A549 (cell line): Measurements from ENCODE around the gene ARHGEF28.

Experiments used
- BCL3 ChIP-seq: fragments of >200 bp; sonication (Bioruptor Twin); formaldehyde crosslinking; IDR thresholded peaks from 3 replicates; pipeline ENCODE4 v1.6.1; 2016
- BHLHE40 ChIP-seq: IDR thresholded peaks from 2 replicates; pipeline ENCODE4 v1.6.1; 2012; ENCODE audit warnings: low read depth, low read length, inconsistent platforms
- CTCF ChIP-seq: fragments of >200 bp; sonication (Bioruptor Twin); formaldehyde crosslinking; IDR thresholded peaks from 3 replicates; pipeline ENCODE4 v1.5.1; 2016
- ESRRA ChIP-seq: fragments of 150-350 bp; IDR thresholded peaks from 2 replicates; pipeline ENCODE4 v1.6.1; 2014; ENCODE audit warnings: mild to moderate bottlenecking, low read length, borderline replicate concordance
- KDM1A ChIP-seq: fragments of 200-600 bp; sonication (generic); IDR thresholded peaks from 2 replicates; pipeline ENCODE4 v1.6.1; 2016; ENCODE audit warnings: low read depth, mild to moderate bottlenecking
- MAFK ChIP-seq: fragments of 450-650 bp; IDR thresholded peaks from 2 replicates; pipeline ENCODE4 v1.6.1; 2014; ENCODE audit not compliant: partially characterized antibody
- POLR2A ChIP-seq: IDR thresholded peaks from 2 replicates; pipeline ENCODE4 v1.6.1; 2012; ENCODE audit warnings: mild to moderate bottlenecking, low read length
- REST ChIP-seq: fragments of 200-600 bp; sonication (generic); IDR thresholded peaks from 2 replicates; pipeline ENCODE4 v1.6.1; 2016; ENCODE audit warnings: antibody characterized with exemption, mild to moderate bottlenecking, moderate library complexity
- SMC3 ChIP-seq: fragments of >200 bp; sonication (Bioruptor Twin); formaldehyde crosslinking; IDR thresholded peaks from 3 replicates; pipeline ENCODE4 v1.6.1; 2018; ENCODE audit warnings: inconsistent platforms

GRCh38 chr5:73952872-73953271 lies 326.9 kb downstream of the ARHGEF28 start:
- TF ChIP-seq POLR2A (no peak), SMC3 (no peak), KDM1A (no peak), CTCF (no peak), ESRRA (no peak), BHLHE40 (no peak), BCL3 (no peak), MAFK (no peak), REST (no peak)
